CD4-positive, alpha-beta T cell treated with Interferon gamma for 1 hour (primary cell): Measurements from ENCODE around the gene TBPL1.

Experiments
- DNase-seq: peaks from one replicate; pipeline ENCODE4 v3.0.0-alpha.2; 2020

Gene TBPL1

GRCh38 chr6:134010400-134010799, 57.4 kb downstream of the TBPL1 start:
- DNase-seq: no peak

- no peak for DNase-seq
Observed at GRCh38 chr6:134010974-134011373, 58.0 kb downstream of the TBPL1 start.

DNA sequence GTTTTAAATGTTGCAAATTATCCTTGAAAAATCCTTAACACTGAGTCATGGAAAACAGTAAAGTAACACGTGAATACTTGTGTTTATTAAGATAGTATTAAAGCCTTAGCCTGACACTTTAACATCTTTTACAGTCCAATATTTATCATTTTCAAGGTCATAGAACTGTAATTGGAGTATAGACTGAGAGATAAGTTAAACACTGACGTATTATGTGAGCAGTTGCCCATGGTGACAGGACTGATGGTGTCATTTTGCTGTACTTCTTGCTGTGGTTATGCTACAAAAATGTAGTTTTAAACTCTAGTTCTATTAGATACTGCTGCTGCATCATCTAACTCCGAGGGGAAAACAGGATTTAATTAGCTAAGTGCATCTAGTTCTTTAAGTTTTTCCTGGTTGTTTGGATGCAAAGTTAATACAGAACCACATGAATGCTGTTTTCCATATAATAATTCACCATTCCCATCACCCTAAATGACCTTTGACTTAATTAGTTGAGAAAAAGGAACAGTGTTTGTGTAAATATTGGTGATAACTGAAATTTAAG, 61.6 kb downstream of the TBPL1 start:
- no peak for DNase-seq

DNA sequence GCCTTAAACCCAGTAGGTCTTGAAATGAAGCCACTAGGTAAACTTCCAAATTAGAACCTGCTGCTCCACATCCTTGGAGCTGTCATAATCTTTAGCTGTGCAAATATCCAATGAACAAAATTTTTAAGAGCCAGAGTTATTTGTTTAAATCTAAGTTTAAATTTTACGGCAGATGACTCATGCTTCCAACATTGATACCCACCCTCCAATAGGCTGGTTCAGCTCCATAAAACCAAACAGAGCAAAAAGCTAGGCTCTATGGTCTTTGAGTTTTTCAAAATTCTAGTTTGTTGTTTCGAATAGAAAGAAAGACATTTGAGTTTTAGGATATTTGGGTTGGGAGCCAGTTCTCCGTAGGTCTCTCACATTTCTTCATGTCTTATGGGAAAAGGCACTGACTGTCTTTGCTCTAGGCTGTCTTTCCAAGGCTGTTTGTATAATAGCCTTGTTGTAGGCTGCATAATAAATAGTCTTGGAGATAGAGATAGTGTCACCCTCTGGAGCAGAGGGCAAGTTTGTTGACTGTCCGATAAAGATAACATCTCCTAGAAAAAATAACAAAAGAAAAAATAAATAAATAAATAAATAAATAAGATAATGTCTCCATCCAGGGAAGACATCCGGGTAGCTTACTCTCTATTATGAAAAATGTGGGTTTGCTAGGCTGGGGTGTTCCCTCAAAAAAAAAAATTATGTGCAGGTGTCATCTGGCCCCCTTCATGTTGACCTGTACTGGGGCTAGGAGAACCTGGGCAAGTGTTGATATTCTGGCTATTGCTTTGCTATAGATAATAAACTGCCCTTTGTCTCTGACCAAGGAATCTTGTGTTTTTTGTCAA, 62.9 kb downstream of the TBPL1 start:
- DNase-seq: no peak

GRCh38 chr6:134016558-134016814, 63.5 kb downstream of the TBPL1 start:
- DNase-seq: no peak

DNA sequence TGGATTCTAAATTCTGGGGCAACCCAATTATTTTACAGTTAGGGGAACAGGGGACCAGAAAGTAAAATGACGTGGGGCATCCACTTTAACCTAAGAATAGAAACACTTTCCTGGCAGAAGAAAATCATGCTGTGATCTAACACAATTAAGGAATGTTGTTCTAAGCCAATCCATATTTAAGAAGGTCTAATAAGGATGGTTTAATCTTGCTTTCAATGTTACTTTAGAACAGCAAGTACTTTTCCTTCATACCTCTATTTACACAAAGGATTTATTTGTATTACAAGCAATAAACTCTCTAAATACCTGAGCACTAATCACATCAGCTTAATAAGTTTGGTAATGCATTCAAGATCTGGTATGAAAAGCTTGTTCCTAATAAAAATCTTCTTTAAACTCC, 67.0 kb downstream of the TBPL1 start:
- DNase-seq: no peak

DNA sequence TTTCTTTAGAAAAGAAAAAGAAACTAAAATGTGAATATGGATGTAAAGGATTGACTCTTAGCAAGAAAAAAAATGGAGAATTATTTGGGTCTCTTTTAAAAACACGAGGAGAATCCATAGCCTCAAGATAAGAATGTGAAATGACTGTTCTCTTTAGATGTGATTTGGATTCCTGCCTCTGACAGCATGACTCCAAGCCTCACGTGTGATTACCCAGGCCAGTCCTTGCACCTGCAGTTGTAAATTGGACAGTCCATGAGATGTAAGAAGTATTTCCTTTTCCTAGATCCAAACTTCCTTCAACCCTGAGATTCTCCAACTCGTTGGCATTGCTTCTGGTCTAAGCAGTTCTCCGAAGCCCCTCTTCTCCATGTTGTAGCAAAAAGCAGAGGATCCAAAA, 67.5 kb downstream of the TBPL1 start:
- DNase-seq: no peak

- DNase-seq: no peak
Observed at GRCh38 chr6:134020968-134021367, 67.9 kb downstream of the TBPL1 start.

GRCh38 chr6:134021396-134022122, 68.5 kb downstream of the TBPL1 start:
- no peak for DNase-seq

- no peak for DNase-seq
Observed at GRCh38 chr6:134022650-134023049, 69.6 kb downstream of the TBPL1 start.

DNA sequence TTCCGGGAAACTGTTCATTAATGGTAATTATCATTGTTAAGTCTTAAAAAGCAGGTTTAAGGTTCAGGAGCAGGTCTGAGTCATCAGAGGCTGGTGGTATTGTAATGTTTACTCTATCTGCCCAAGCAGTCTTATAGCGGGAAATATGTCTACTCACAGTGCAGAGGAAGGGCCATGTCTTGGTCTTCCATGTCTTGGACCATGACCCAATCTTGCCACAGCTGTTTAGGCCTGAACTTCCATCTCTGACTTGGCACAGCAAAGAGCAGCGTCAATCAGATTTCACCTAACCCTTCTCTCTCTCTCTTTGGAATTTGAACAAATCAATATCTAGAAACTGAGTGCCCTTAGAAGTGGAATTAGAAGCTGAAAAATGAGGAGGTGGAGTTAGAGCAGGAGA, 73.6 kb downstream of the TBPL1 start:
- no peak for DNase-seq

DNA sequence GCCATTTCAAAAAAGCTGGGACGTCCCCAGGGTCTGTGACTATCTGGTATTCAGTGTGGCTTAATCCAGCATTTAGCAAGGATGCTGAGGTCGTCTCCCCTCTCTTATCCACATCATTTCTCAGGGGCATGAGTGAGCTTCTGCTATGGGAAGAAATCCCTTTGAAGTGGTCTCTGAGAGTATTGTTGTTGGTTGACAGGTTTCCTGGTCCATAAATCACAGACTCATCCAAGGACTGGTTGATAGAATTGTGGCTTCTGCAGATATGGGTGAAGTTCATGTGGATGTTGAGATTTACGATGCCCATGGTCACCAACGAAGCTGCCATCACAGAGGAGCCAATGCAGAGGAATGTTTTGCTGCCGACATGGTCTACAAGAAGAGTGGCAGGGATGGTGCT, 75.4 kb downstream of the TBPL1 start:
- no peak for DNase-seq

GRCh38 chr6:134029495-134030455, 76.8 kb downstream of the TBPL1 start:
- DNase-seq: no peak

- DNase-seq: no peak
Observed at GRCh38 chr6:134031696-134032255, 78.8 kb downstream of the TBPL1 start.

GRCh38 chr6:134034478-134034877, 81.5 kb downstream of the TBPL1 start:
- DNase-seq: no peak

GRCh38 chr6:134034961-134035822, 82.2 kb downstream of the TBPL1 start:
- no peak for DNase-seq

- no peak for DNase-seq
Observed at GRCh38 chr6:134035823-134036296, 82.8 kb downstream of the TBPL1 start.

DNA sequence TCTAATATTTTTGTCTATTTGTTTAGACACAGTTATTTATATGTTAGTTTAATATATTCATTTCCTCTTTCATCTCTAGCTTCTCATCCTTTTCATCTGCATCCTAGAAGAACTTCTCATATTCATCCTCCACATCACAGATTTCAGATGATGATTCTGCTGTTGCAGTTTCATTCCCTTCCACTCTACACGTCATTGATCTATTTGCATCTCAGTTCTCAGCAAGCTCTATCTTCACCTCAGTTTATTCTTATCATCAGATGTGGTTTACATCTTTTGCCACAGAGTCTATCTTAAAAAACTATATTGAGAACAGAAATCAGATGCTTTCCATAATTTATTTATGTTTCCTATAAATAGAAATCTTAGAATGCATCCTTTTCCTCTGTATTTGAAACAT, 86.1 kb downstream of the TBPL1 start:
- no peak for DNase-seq
